GM12864 (cell line): ENCODE data around the gene KIF2C.
A peak's percentile ranks its signal among the peaks of the same experiment; 100 is the strongest.
"Not testable (repeated sequence)": the region's sequence is repeated elsewhere in the genome, so short reads cannot be mapped to it uniquely, and the experiment has no call there.

Experiments used
- DNase-seq: peaks from one replicate; pipeline ENCODE4 v3.0.0-alpha.2; 2011; ENCODE audit warnings: low read depth
- H3K4me3 ChIP-seq: 2 replicates; pipeline ENCODE4 v1.5.1; 2011; ENCODE audit warnings: mild to moderate bottlenecking, low read depth, low read length, control low read depth
- TF ChIP-seq, protein P1 (sequence below): IDR thresholded peaks from 2 replicates; pipeline ENCODE4 v1.5.1; 2011; ENCODE audit warnings: low read depth, mild to moderate bottlenecking, moderate library complexity, low read length, control low read depth, inconsistent platforms; ENCODE audit errors: missing control alignments

KIF2C gene

DNA sequence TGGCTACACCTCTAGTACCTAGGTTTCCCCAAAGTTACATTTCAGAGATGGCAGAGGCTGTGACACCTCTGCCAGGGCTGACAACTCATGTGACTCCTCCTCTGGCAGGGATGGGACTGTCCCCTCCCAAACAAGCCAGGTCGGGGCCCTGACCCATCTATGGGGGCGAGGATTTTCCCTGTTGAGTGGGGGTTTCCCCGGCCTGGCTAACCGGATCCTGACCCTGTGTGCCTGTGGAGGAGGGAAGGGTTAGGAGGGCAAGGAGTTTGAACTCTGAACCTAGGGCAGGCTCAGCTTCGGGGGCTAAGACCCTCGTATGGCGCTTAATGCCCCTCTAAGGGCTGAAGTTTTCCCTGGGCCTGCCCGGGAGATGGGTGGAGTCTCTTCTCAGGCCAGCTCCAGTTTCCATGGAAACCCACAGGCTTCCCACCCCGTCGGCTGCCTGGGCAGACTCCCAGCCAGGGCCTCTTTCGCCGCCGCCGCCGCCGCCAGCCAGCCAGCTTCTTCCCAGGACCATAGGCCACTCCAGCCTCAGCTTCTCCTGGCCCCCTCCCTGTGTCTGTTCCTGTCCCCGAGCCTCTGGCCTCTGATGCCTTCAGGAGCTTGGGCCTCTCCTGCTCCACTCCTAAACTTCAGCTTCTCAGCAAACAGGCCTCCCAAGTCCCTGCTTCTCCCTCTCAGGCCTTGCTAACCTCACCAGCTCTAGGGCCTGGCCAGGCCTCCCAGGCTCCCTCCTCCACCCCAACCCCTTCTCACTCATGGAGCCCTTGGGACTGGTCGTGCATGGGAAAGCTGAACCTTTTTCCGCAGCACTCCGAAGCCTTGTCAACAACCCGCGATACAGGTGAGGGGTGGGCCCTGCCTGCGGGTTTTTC, 68.7 kb downstream of the KIF2C start, which contains the start of gene BTBD19:
Gene BTBD19, plus strand, starts transcription at position 461 of the 875 bp plus-strand sequence. Its CDS starts 298 bp downstream, at position 759.
- no peak within 1 kb of the TSS; the same call in 1 of the 2 replicates for H3K4me3 ChIP-seq
- TF ChIP-seq, protein P1, sequence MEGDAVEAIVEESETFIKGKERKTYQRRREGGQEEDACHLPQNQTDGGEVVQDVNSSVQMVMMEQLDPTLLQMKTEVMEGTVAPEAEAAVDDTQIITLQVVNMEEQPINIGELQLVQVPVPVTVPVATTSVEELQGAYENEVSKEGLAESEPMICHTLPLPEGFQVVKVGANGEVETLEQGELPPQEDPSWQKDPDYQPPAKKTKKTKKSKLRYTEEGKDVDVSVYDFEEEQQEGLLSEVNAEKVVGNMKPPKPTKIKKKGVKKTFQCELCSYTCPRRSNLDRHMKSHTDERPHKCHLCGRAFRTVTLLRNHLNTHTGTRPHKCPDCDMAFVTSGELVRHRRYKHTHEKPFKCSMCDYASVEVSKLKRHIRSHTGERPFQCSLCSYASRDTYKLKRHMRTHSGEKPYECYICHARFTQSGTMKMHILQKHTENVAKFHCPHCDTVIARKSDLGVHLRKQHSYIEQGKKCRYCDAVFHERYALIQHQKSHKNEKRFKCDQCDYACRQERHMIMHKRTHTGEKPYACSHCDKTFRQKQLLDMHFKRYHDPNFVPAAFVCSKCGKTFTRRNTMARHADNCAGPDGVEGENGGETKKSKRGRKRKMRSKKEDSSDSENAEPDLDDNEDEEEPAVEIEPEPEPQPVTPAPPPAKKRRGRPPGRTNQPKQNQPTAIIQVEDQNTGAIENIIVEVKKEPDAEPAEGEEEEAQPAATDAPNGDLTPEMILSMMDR: no peak
- DNase-seq: no peak

DNA sequence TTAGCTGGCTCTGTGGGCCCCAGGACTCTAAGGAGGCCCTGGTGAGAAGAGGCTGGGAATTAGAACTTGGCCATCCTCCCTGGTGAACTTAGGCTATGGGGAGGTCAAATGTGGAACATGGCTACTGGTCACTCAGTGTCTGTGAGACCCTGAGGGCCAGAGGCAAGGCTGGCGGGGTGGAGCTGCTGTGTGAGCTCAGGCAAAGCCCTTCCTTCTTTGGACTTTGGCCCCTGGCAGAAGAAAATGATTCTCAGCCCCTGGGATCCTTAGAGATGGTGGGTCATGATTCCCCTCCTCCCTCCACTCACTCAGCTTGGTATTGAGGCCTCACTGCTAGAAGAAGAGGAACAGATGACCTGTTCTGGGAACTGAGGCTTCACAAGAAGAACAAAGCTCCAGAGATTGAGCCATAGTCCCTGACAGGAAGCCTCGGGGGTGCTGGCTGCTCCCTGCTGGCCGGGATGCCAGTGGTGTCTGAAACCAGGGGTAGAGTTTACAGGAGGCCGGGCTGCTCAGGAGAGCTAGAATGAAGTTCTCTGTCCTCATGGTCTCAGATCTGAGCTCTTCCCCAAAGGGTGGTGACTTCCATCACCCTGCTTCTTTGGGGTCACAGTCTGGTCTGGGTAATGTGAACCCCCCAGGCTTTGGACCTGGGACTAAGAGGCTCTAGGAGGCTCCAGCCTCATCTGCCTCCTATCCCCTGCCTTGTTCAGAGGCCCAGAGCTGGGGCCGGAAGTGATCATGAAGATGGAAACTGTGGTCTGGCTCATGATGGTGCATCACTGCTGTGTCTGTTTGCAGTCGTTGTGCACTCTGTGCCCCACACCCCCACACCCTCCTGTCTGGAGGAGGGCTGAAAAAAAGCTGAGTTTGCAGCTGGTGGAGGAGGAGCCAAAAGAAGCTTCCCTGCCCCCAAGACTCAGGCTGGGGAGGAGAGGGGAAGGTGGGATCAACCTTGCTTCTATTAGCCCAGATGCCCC, 69.6 kb downstream of the KIF2C start:
- no peak overlapping the region; the same call in 1 of the 2 replicates for H3K4me3 ChIP-seq
- TF ChIP-seq, protein P1: no peak
- DNase-seq: peak; percentile 92

DNA sequence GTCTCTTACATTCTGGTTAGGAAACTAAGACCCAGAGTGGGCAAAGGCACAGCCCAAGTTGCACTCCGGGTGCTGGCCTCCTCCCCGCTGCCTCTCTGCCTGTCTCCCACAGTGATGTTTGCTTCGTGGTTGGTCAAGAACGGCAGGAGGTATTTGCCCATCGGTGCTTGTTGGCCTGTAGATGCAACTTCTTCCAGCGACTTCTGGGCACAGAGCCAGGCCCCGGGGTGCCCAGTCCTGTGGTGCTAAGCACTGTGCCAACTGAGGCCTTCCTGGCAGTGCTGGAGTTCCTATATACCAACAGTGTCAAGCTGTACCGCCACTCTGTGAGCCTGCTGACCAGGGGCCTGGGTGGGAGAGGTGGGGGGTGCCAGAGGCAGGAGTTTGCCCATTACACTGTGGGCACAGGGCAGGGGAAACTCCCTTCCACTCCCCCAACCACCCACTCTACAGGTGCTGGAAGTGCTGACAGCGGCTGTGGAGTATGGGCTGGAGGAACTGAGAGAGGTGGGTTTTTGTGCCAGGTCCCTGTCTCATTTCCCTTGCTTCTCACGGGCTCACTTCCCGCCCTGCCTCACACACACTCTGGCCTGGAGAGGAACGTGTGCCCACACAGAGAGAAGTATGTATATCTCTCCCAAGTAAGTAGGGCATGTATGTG, 70.6 kb downstream of the KIF2C start:
- TF ChIP-seq, protein P1: no peak
- no peak overlapping the region for H3K4me3 ChIP-seq
- no peak for DNase-seq

DNA sequence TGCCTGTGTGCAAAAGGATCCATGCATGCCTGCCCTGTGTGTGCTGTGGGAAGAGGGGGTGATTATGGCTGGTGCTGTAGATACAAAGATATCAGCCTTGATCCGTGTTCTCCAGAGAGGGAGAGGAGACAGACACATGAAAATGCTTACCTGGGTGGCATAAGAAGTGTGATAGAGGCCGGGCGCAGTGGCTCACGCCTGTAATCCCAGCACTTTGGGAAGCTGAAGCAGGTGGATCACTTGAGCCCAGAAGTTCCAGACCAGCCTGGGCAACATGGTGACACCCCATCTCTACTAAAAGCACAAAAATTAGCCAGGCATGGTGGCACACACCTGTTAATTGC, 71.1 kb downstream of the KIF2C start:
- DNase-seq, H3K4me3 ChIP-seq: not testable (repeated sequence)

DNA sequence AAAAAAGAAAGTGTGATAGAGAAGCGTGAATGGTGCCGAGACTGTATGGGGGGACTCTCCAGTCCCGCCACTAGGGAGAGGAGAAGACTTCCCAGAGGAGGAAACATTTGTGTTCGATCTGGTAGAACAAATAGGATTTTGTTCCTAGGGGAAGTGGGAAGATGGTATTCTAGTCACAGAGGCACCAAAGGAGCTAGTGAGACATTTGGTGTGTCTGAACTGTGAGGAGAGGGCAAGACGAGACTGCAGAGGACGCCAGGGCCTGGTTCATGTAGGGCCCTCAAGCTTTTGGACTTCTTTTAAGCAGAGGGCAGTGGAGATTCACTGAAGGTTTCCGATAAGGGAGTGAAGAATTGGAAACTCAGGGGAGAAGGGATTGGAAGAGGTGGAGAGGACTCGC, 71.6 kb downstream of the KIF2C start:
- TF ChIP-seq, protein P1: no peak
- DNase-seq: no peak
- H3K4me3 ChIP-seq: no peak overlapping the region

DNA sequence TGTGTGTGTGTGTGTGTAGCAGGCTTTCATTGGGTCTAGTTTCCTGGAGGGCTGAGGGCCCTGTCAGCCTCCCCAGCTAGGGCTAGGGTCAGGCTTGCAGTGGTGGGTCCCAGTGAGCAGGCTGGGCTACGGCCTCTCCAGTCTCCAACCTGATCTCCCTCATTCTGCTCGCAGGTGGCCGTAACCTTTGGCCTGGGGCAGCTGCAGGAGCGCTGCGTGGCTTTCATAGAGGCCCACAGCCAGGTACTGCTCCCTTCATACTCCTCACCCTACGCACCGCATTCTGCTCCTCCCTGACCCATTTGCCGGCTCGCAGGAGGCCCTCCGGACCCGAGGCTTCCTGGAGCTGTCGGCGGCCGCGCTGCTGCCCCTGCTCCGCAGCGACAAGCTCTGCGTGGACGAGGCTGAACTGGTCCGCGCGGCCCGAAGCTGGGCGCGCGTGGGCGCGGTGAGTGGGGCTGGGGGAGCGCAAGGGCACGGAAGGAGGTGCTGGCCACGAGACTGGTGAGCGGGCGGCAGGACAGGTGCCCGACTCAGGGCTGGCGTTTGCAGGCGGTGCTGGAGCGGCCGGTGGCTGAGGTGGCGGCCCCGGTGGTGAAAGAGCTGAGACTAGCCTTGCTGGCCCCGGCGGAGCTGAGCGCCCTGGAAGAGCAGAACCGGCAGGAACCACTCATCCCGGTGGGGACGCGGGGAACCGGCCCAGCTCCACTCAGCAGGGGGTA, 73.3 kb downstream of the KIF2C start:
- no peak for DNase-seq
- H3K4me3 ChIP-seq: peak overlapping the region; percentile 71; the same call in 1 of the 2 replicates
- TF ChIP-seq, protein P1: no peak

DNA sequence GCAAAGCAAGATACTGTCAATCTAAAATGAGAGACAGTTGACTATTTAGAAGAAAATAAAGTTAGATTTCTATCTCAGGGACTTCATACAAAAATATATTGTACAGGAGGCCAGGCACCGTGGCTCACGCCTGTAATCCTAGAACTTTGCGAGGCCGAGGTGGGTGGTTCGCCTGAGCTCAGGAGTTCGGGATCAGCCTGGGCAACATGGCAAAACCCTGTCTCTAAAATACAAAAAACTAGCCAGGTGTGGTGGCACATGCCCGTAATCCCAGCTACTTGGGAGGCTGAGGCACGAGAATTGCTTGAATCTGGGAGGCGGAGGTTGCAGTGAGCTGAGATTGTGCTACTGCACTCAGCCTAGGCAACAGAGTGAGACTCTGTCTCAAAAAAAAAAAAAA, 76.3 kb downstream of the KIF2C start:
- H3K4me3 ChIP-seq, DNase-seq: not testable (repeated sequence)
